GM08714 (cell line): ENCODE results near the gene COPS2.
"Not testable (repeated sequence)": the region's sequence is repeated elsewhere in the genome, so short reads cannot be mapped to it uniquely, and the experiment has no call there.

Experiments used
- H3K4me3 ChIP-seq: fragments of 200-500 bp; sonication (Bioruptor generic); 2 replicates; pipeline ENCODE4 v1.5.1; 2014; ENCODE audit warnings: mild to moderate bottlenecking, low read length, inconsistent platforms
- ZNF274 ChIP-seq: IDR thresholded peaks from 2 replicates; pipeline ENCODE4 v1.6.1; 2012; ENCODE audit warnings: mild to moderate bottlenecking, low read depth, low read length

COPS2 gene

DNA sequence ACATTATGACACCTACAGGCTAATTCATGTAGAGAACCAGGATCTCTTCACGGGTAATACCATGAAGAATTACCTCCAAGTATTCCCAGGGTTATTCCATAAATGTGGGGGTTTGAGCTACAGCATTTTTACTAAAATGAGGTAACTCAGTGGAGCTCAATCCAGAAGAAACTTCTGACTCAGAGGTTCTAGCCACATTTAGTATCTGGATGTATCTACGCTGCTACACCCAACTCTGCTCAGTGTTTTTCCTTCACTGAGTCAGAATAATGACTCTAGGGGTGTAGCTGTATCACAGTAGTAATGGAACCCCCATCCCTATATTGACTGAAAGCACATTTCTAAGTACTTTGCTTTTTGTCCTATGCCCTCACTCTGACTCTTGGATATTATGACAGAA lies 52.4 kb downstream of the COPS2 start:
- TF ChIP-seq ZNF274: no peak
- no peak overlapping the region for H3K4me3 ChIP-seq

DNA sequence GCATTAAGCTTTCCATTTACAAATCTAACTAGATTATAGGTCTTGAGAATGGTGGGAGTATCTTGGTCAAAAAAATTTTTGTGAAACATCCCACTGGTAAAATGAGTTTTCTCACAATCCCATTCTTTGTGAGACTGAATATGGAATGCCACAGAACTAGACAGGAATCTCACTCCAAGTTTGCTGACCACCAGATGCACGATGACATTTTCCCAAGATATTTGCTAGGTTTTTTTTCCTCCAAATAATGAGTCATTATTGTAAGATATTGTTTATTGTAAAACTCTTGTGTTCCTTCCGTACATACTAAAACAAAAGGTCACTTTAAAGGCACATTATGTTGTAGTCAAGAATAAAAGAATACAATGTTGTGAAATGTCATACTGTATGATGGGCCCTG lies 53.9 kb downstream of the COPS2 start:
- no peak overlapping the region for H3K4me3 ChIP-seq
- no peak for TF ChIP-seq ZNF274

DNA sequence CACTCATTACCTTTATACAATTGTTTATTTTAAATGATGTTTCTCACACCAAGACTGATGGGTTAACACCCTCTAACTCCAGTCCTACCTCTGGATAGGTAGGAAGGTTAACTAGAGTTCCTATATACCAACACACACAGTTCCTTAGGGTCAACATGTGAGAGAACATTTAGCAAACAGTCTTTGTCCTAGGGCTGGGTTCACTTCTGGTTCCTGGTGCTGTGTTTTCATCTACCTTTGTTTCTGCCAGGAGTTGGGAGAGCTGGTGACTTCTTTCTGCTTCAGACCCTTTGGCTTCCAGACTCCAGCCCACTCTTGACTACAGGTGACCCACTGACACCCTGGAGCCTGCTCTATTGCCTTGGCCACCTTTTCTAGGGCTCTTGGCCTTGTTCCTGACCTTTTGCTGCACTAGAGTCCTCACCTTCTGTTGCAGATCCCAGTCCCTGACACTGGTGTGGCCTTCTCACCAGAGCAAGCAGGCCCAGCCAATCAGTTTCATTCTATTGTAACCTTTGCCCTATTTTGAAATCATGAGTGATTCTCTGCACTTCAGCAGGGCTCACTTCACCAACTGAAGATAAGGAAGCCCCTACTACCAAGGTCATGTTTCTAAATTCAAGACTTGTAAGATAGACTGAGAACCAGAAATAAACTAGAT lies 59.2 kb downstream of the COPS2 start:
- TF ChIP-seq ZNF274: no peak
- H3K4me3 ChIP-seq: no peak overlapping the region

DNA sequence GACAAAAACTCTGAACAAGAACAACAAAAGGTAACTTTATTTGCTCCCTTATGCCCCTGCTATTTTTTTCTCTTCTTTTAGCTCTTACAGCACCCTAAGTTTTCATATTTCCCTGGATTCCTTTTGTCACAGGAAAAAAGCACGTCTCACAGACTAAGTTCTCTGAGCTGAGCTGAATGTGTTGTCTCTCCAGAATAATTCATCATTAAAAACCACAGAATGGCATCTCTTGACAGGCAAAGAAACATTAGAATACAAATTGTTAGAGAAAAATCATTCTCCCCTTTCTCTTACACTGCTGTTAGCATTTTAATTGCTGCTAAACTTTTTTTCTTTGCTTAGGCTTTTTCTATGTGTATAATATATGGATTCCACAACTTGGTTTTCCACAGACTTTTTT lies 60.5 kb downstream of the COPS2 start:
- no peak overlapping the region for H3K4me3 ChIP-seq
- TF ChIP-seq ZNF274: no peak

DNA sequence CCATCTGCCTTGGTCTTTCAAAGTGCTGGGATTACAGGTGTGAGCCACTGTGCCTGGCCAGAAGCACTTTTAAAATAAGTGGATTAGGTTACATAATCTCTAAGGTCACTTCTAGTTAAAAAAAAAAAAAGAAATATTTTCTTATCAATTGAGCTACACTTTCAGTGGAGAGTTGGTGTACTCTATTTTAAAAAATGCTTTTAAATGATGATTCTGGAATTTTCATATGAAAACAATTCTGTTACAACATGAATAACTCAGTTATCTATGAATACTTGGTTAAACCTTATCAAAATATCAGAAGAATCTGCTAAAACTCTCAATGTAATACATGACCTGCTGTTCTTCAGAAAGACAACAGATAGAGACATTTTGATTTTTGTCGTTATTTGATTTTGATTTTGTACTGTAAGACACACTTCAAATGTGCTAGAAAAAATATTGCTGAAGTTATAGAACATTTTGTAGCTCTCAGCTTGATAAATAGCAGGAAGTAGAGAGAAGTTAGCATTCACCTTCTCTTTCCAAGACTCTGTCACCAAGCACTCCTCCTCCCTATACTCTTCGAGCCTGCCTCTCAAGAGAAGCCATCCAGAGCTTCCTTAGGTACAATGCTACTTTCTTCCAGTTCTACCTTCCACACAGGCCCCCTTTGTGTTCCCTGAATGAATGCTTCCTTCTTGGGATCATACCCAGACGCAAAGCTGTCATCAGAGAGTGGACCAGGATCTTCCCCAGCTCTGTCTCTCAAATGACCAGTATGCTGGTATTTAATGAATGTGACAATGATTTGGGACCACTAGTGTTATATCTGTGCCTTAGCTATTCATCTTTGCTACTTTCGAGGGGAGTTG lies 61.9 kb downstream of the COPS2 start:
- TF ChIP-seq ZNF274: no peak
- no peak overlapping the region for H3K4me3 ChIP-seq

GRCh38 chr15:49088996-49089395 lies 66.4 kb downstream of the COPS2 start:
- no peak for TF ChIP-seq ZNF274
- H3K4me3 ChIP-seq: no peak overlapping the region

GRCh38 chr15:49085696-49086459 lies 69.5 kb downstream of the COPS2 start:
- TF ChIP-seq ZNF274: no peak
- H3K4me3 ChIP-seq: no peak overlapping the region

GRCh38 chr15:49084285-49084570 lies 71.2 kb downstream of the COPS2 start:
- no peak overlapping the region for H3K4me3 ChIP-seq
- no peak for TF ChIP-seq ZNF274

DNA sequence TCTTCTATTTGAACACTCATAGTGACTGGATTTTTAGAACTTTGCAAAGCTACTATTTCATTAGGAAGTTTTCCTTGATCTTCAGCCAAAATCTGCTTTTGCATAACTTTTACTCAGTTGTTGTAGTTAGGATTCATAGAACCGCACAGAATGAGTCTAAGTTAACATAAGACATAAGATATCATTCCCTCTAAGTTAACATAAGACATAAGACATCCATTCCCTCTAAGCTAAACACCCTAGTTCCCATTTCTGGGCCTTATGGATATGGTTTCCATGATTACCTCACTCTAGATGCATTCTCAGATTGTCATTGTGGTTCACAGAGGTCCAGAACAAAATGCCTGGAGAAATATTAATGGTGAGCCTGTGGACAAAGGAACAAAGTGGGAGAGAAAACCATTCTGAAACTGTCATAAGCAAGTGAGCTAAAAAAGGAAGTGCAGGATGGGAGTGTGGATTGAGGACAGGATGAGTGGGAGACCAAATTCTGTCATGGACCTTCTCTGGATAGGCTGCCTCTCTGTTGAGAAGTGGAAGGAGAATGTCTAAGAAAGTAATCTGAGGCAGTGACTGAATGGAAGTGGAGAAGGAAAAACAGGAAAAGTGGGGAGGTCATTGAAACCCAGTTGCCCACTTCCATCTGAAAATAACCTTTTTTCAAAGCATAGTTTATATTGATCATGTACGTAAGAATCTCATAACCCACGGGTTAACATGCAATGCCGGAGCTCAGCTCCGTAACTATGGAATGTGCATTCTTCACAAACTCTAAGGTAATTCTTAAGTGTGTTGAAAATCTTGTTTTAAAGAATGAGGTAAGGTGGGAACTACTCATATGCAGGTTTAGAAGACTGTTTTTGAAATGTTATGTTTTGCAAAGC lies 71.8 kb downstream of the COPS2 start:
- no peak overlapping the region for H3K4me3 ChIP-seq
- no peak for TF ChIP-seq ZNF274

DNA sequence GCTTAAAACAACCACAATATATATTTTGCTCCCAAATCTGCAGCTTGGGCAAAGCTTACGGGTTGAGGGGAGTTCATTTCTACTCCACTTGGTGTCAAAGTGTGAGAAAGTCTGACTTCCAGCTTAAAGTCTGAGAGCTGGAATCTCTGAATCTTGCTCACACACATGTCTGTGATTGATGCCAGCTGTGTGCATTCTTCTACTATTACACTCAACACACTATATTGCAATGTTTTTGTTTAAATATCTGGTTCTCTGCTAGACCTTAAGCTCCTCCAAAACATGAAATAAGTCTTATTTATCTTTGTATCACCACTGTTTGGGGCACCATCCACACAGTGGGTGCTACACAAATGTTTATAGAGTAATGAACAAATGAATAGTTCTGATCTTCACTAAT lies 72.4 kb downstream of the COPS2 start:
- no peak for TF ChIP-seq ZNF274

DNA sequence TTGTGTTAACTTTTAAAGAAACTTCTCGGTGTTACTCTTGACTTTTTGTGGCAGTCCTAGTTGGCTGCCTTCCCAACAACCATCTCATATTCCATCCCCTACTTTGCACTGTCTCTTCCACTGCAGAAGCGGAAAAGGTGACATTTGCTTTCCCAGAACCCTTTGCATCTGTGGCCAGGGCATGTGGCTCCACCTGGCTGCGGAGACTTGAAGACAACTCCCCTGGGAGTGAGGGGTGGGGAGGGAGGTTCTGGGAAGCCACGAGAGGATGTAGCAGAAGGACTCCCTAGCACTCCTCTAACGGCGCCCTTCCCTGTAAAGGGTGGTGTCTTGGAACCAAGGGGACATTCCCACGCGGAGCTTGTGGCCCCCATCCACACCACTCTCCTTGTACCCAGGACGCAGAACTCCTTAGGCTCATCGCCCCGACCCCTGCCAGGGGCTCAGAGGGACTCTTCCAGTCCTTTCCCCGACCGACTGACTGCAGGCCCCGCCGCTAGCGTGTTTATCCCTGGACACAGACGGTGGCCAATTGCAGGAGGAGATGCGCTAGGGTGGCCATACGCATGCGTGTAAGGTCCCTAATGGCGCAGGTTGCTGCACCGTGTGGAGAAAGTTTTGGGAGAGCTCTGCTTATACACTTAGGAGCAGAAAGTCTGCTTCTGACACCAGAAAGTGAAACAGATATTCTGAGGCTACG lies 75.9 kb downstream of the COPS2 start:
- no peak for TF ChIP-seq ZNF274
- H3K4me3 ChIP-seq: no peak overlapping the region

More for the DNA sequence above, 72.4 kb downstream of the COPS2 start:
- no peak overlapping the region for H3K4me3 ChIP-seq

- no peak overlapping the region for H3K4me3 ChIP-seq
- TF ChIP-seq ZNF274: no peak
These were observed 79.5 kb downstream of the COPS2 start for GRCh38 chr15:49075881-49076280.

- not testable (repeated sequence) for H3K4me3 ChIP-seq
These were observed 80.7 kb downstream of the COPS2 start for GRCh38 chr15:49074589-49075287.
